MCF 10A (cell line): ENCODE data around the gene ENG. TPM values are rescaled to one million over a fixed set of nuclear protein-coding genes. Genes with fewer than 3 reads are reported as not detected.

Source experiments
- BruUV-seq: library from RNA; stranded (reverse); fragments of 400-500 nt; replicated peaks from 2 replicates; lab custom pipeline; 2021; lab: Mats Ljungman, UMichigan
- CTCF ChIA-PET: fragments of 300-600 bp; sonication (Branson Sonifier 250); formaldehyde crosslinking; extraction: SDS; loops from one replicate; lab custom pipeline; 2021; ENCODE audit warnings: antibody characterized with exemption, inconsistent platforms; lab: Yijun Ruan, JAX
- POLR2A ChIA-PET: fragments of 300-600, 350-650 bp; sonication (Branson Sonifier 250); formaldehyde crosslinking; extraction: SDS; loops from one replicate; lab custom pipeline; 2020; ENCODE audit warnings: antibody characterized with exemption, inconsistent platforms; lab: Yijun Ruan, JAX
- DNase-seq: peaks from one replicate; pipeline ENCODE4 v3.0.0-alpha.2; 2018; ENCODE audit not compliant: unreplicated experiment
- H3K27ac Mint-ChIP-seq: one replicate; pipeline ENCODE4 v1.8.0; 2022; ENCODE audit warnings: mild to moderate bottlenecking, low read depth, mixed read lengths; ENCODE audit not compliant: unreplicated experiment
- H3K27me3 Mint-ChIP-seq: one replicate; pipeline ENCODE4 v1.8.0; 2022; ENCODE audit warnings: mixed read lengths; ENCODE audit not compliant: insufficient read depth, unreplicated experiment
- H3K36me3 Mint-ChIP-seq: one replicate; pipeline ENCODE4 v1.8.0; 2022; ENCODE audit warnings: mild to moderate bottlenecking, moderate library complexity, mixed read lengths; ENCODE audit not compliant: insufficient read depth, unreplicated experiment
- H3K4me1 Mint-ChIP-seq: one replicate; pipeline ENCODE4 v1.8.0; 2022; ENCODE audit warnings: mixed read lengths; ENCODE audit not compliant: insufficient read depth, unreplicated experiment
- H3K4me3 Mint-ChIP-seq: one replicate; pipeline ENCODE4 v1.8.0; 2022; ENCODE audit warnings: mild to moderate bottlenecking, moderate library complexity, mixed read lengths; ENCODE audit not compliant: unreplicated experiment
- H3K9me3 Mint-ChIP-seq: one replicate; pipeline ENCODE4 v1.8.0; 2022; ENCODE audit warnings: mixed read lengths; ENCODE audit not compliant: unreplicated experiment
- CTCF ChIP-seq: fragments of 200-600 bp; IDR thresholded peaks from one replicate; pipeline ENCODE4 v1.8.0; 2022; ENCODE audit warnings: antibody characterized with exemption, mild to moderate bottlenecking; ENCODE audit not compliant: unreplicated experiment
- intact Hi-C: fragments of 100-400 bp; cut with micrococcal nuclease; formaldehyde crosslinking; loops from 2 replicates; pipeline ENCODE4 v1.14.1; 2022
- total RNA-seq: library from RNA; stranded (reverse); gene quantifications from 2 replicates; pipeline ENCODE4 v1.2.3, GENCODE V29; 2022

Gene ENG
- total RNA-seq, 1 experiment from 2014 or later, result 22.1 TPM

- Mint-ChIP-seq H3K36me3 (peaks cover 4% of the 10 kb centered on the region), H3K27me3 (no peaks in the 10 kb centered on the region), H3K27ac (no peak overlapping the region), H3K9me3 (peaks cover 9% of the 10 kb centered on the region), H3K4me3 (no peak overlapping the region), H3K4me1 (no peaks in the 10 kb centered on the region)
- no TSS peak for BruUV-seq
- no peak for TF ChIP-seq CTCF
- DNase-seq, result no peak
- intact Hi-C loops, result no loop called here
- ChIA-PET CTCF (no interaction called here), POLR2A (no interaction called here)
Observed at GRCh38 chr9:127850286-127850830, 4.1 kb downstream of the ENG start.

GRCh38 chr9:127848756-127849504, 5.5 kb downstream of the ENG start:
- CTCF ChIA-PET, result no interaction called here
- H3K4me3 Mint-ChIP-seq, result no peak overlapping the region
- BruUV-seq, result no TSS peak
- no peak overlapping the region for H3K27ac Mint-ChIP-seq
- TF ChIP-seq CTCF, result no peak
- POLR2A ChIA-PET, result no interaction called here
- peaks cover 4% of the 10 kb centered on the region for H3K36me3 Mint-ChIP-seq
- intact Hi-C loops, result no loop called here
- peaks cover 9% of the 10 kb centered on the region for H3K9me3 Mint-ChIP-seq
- no peaks in the 10 kb centered on the region for H3K27me3 Mint-ChIP-seq
- no peaks in the 10 kb centered on the region for H3K4me1 Mint-ChIP-seq
- DNase-seq, result no peak

GRCh38 chr9:127847833-127848755, 6.4 kb downstream of the ENG start:
- H3K4me1 Mint-ChIP-seq, result no peaks in the 10 kb centered on the region
- peaks cover 4% of the 10 kb centered on the region for H3K36me3 Mint-ChIP-seq
- H3K27ac Mint-ChIP-seq, result no peak overlapping the region
- intact Hi-C loops, result no loop called here
- no TSS peak for BruUV-seq
- no peak for DNase-seq
- H3K4me3 Mint-ChIP-seq, result no peak overlapping the region
- H3K27me3 Mint-ChIP-seq, result no peaks in the 10 kb centered on the region
- no peak for TF ChIP-seq CTCF
- CTCF ChIA-PET, result no interaction called here
- POLR2A ChIA-PET, result interaction anchor here (1.0 kb wide), 1 partner anchor 9 kb away, joined by 3 read pairs; no protein-coding TSS in a partner anchor
- H3K9me3 Mint-ChIP-seq, result peaks cover 9% of the 10 kb centered on the region

GRCh38 chr9:127847178-127847510, 7.3 kb downstream of the ENG start:
- no peaks in the 10 kb centered on the region for H3K27me3 Mint-ChIP-seq
- no peak for DNase-seq
- no TSS peak for BruUV-seq
- no peaks in the 10 kb centered on the region for H3K4me1 Mint-ChIP-seq
- H3K9me3 Mint-ChIP-seq, result peaks cover 9% of the 10 kb centered on the region
- ChIA-PET POLR2A (no interaction called here), CTCF (interaction anchor here (0.6 kb wide), 1 partner anchor 37 kb away, joined by 4 read pairs; no protein-coding TSS in a partner anchor)
- H3K36me3 Mint-ChIP-seq, result peaks cover 4% of the 10 kb centered on the region
- no peak for TF ChIP-seq CTCF
- H3K27ac Mint-ChIP-seq, result no peak overlapping the region
- intact Hi-C loops, result no loop called here
- H3K4me3 Mint-ChIP-seq, result no peak overlapping the region
